SH-SY5Y (cell line): Measurements from ENCODE around the gene TXNRD3.

Source experiments
- GATA2 ChIP-seq: IDR thresholded peaks from 2 replicates; pipeline ENCODE4 v1.6.1; 2011; ENCODE audit warnings: mild to moderate bottlenecking, low read depth, low read length
- GATA3 ChIP-seq: IDR thresholded peaks from 2 replicates; pipeline ENCODE4 v1.6.1; 2011; ENCODE audit warnings: low read depth, mild to moderate bottlenecking, low read length, moderate library complexity

The TXNRD3 gene

DNA sequence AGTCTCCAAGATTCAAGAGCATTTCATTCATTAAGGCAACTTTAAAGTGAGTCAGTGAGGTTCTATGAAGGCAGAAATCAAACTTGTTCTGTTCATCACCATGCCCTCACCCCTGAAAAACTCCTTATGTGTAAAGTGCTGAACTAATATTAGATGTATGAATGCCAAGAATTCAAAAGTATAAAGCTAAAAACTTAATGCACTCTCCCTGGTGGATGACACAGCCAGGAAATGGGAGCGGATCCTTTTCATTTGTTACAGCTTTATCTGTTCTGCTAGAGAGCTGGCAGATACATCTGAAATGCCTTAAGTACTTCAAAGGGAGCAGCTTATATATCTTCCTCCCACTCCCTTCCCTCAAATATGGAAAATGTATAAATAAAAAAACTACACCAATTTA is 8.2 kb downstream of the TXNRD3 start:
- TF ChIP-seq GATA3: no peak
- no peak for TF ChIP-seq GATA2

DNA sequence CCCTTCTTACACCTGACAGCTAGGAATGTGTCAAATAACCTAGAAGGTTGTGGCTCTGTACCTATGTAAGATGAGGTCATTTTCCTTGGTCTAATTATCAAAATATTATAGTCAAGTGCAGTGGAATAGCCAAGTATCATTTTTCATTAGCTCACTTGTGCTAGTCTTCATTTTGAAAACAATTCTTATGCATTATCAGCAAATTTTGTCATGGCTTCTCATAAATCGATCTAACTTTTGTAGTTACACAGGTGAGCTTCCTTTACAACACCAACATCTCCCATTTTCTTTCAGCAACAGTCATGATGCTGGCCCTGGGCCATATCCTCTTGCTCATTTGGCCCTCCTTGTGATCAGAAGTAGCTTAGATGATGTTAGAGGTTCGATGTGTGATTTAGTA is 10.3 kb downstream of the TXNRD3 start:
- no peak for TF ChIP-seq GATA2
- no peak for TF ChIP-seq GATA3

DNA sequence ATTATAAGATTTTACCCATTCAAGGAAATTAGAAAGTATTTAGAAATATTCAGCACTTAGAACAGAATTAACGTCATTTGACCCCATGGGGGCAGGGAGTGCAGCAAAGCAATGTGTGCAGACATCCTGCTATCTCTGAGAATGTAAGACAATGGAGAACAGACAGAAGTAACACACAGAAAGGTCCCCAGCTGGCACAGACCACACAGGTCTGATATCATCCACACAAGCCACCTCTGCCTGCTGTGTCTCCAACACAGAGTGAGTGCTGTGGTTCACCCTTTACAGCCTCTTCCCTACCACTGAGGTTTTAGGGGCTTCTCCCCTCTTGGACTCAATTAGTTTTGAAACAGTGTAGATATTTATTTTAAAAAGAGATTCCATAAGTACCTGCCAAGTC is 16.1 kb downstream of the TXNRD3 start:
- no peak for TF ChIP-seq GATA3

DNA sequence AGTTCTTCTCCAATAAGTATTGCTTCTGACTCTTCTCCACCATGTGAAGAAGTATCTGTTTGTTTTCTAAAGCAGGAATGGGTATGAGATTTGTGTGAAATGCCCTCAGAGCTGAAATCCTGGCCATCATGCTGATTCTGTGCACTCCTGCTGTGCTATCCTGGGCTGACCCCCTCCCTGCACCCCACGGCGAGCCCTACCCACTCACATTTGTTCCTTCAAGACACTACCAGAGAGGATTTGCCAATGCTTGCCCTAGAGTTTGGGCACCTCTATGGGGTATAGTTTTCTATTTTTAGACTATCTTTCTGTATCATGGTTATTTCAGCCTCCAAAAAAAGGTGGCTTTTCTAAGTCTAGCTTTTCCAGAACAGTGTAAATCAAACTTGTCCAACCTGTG is 18.5 kb downstream of the TXNRD3 start:
- no peak for TF ChIP-seq GATA2
- no peak for TF ChIP-seq GATA3

DNA sequence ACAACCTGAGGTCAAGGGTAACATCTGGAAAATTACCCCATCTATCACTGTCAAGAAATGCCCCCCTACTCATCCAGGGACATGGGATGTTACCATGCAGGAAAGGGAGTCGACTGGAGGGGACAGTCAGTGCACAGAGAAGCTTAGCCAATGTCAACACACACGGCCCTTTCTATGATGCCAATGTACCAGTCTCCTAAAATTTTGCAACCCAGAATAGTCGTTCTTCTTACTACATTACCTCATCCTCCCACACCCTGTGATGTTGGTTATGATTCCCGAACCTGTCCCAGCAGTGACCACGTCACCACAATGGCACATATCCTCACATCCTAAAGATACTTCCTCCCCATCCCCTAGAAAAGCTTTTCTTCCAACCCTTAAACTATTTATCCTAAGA is 20.1 kb downstream of the TXNRD3 start:
- no peak for TF ChIP-seq GATA2
- no peak for TF ChIP-seq GATA3

DNA sequence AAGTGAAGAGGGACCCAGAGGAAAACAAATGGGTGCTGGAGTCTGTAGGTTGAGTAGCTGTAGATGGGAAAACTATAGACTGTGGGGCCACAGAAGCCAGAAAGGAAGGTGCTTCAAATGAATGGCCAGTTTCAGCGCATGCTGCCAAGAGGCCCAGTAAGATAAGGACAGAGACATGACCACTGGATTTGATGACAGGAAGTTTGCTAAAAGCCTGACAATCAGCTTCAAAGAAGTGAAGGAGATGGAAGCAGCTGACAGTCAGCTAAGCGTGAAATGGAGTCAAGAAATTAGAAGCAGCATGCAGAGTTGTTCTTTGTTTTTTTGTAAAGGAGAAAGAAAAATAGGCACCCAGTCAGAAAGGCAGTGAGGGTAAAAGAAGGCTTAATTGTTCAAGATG is 24.9 kb downstream of the TXNRD3 start:
- TF ChIP-seq GATA3 (no peak), GATA2 (no peak)

DNA sequence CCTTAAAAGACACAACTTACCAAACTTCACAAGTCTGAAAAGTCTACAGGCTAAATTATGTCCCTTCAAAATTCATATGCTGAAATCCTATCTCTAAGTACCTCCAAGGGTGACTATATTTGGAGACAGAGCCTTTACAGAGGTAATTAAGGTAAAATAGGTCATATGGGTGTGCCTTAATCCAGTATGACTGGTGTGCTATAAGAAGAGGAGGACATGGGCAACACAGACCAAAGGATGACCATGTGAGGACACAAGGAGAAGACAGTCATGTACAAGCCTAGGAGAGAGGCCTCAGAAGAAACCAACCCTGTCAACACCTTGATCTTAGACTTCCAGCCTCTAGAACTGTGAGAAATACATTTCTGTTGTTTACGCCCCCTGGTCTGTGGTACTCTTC is 32.2 kb downstream of the TXNRD3 start:
- TF ChIP-seq GATA3 (no peak), GATA2 (no peak)

DNA sequence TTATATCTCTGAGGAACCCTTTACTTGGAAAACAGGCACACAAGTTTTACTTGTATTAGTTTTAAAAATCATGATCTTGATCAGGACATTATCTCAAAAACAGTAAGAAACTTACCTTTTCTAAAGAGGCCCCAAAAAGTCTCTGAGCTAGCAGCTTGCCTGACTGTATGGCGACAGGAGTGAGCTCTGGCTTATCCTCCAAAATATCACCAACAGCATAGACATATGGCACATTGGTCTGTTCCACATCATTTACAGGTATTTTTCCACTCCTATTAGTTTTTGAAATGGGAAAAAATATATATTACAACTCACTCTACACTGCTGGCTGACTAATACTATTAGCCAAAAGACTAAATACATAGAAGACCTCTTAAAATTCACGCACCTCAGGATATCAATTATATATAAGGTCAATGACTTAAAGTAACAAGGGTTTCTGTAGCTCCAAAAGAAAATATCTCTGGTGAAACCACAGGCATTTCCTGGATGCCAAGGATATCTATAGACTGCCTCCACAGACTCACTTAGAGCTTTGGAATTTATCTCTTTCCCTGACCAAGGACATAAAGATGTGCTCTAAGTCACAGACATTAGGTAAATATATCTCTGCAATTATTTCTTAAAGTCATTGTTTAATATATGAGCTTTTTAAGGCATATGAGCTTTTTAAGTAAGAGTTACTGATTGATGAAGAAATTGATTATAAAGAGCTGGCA is 33.1 kb downstream of the TXNRD3 start:
- TF ChIP-seq GATA3 (no peak), GATA2 (no peak)

DNA sequence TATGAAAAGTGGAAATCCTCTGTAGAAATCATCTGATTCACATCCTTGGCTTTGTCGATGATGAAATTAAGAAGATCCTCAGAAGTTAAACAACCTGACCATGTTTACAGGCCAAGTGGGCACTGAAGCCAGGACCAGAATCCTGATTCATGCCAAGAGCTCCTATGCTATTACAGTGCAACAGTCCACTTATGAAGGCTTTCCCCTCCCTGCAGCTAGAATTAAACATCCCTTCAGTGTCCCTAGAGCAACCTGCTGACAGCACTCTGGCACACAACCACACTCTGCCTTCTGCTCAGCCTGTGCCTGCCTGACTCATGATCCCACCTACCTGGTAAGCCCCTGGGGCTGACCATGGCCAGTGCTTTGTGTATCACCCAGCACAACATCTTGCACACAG is 33.8 kb downstream of the TXNRD3 start:
- TF ChIP-seq GATA3 (no peak), GATA2 (no peak)

DNA sequence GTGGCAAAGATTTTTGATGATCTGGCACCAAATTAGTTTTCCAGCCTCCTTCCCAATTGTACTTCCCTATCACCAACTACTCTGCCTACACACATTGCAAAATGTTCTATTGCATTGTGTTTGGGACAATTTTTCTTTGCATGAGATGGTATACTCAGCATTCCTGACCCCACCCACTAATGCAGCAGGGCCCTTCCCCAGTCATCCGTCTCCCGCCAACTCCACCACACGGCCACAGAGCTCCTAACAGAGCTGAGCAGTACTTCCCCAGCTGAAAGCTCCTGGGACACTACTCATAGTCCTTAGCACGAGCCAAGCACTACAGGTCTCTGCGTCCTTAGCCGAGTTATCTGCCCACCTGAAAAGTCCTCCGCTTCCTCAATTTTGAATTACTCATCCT is 34.2 kb downstream of the TXNRD3 start:
- TF ChIP-seq GATA3 (no peak), GATA2 (no peak)

DNA sequence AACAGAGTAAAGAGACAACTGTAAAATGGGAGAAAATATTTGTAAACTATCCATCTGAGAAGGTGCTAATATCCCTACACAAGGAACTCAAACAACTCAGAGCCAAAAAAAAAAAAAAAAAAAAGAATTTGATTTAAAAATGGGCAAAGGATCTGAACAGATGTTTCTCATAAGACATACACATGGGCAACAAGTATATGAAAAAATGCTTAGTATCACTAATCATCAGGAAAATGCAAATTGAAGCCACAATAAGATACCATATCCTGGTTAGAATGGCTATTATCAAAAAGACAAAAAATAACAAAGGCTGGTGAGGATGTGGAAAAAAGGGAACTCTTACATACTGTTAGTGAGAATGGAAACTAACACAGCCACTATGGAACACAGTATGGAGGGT is 36.2 kb downstream of the TXNRD3 start:
- TF ChIP-seq GATA2 (no peak), GATA3 (no peak)

DNA sequence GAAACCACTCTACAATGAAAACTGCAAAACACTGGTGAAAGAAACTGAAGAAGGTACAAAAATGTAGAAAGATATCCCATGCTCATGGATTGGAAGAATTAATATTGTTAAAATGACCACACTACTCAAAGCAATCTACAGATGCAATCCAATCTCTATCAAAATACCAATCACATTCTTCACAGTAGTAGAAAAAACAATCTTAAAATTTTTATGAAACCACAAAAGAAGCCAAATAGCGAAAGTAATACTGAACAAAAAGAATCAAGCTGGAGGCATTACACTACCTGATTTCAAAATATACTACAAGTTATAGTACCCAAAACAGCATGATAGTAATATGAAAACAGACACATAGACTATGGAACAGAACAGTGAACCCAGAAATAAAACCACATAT is 36.9 kb downstream of the TXNRD3 start:
- TF ChIP-seq GATA3: no peak
- no peak for TF ChIP-seq GATA2

DNA sequence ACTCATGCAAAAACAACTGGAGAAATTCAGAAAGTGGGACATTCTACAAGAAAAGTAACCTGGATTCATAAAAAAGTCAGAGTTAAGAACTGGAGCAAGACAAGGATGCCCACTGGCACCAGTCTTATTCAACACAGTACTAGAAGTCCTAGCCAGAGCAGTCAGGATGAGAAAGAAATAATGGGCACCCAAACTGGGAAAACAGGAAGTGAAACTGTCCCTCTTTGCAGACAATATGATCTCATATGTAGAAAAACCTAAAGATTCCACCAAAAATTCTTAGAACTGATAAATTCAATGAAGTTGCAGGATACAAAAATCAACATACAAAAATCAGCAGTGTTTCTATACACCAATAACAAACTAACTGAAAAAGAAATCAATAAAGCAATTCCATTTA is 37.4 kb downstream of the TXNRD3 start:
- no peak for TF ChIP-seq GATA2
- TF ChIP-seq GATA3: no peak

DNA sequence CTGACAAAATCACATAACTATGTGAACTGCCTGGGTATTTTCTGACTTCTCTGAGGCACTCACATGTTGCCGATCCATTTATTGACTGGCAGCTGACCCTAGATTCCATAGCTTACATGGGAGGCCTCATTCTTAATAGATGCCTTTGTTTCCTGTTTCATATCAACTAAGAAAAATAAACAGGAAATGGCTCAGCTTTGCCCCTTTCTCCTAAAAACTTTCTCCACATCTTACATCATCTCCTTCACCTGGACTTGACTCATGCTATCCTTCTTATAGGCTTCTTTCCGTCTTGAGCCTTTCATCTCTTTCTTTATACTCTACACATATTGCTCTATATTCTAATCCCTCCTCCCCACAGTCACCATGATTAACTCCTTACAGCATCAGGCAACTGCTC is 38.0 kb downstream of the TXNRD3 start:
- no peak for TF ChIP-seq GATA2
- no peak for TF ChIP-seq GATA3

DNA sequence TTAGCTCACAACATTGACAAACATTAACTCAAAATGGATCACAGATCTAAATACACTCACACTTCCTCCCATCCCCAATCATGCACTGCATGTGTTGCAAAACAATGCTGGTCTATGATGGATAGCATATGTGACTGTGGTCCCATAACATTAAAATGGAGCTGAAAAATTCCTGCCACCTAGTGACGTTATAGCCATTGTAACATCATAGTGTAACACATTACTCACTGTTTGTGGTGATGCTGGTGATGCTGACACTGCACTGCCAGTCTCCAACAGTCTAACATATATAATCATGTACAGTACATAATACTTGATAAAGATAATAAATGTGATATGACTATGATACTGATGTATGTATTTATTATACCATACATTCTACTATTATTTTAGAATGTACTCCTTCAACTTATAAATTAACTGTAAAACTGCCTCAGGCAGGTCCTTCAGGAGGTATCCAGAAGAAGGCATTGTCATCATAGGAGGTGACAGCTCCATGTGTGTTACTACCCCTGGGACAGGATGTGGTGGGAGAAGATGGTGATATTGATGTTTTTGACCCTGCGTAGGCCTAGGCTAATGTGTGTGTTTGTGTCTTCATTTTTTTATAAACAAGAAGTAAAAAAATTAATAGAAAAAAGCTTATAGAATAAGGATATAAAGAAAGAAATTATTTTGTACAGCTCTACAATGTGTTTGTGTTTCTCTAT is 41.3 kb downstream of the TXNRD3 start:
- TF ChIP-seq GATA3: no peak
- TF ChIP-seq GATA2: no peak
